NCI-H2081 treated with DMSO at 0.1 percent for 48 hours (cell line): ENCODE data around the gene MSANTD3.

ENCODE experiments used
- DNase-seq: peaks from one replicate; lab custom pipeline; 2025; lab: John Stamatoyannopoulos, UW

Gene MSANTD3

GRCh38 chr9:100465761-100466160 lies 38.8 kb downstream of the MSANTD3 start:
- DNase-seq = no peak

- DNase-seq = no peak
Observed at GRCh38 chr9:100466171-100466828, 39.4 kb downstream of the MSANTD3 start.

GRCh38 chr9:100466829-100467221 lies 39.9 kb downstream of the MSANTD3 start:
- no peak for DNase-seq

GRCh38 chr9:100468041-100468440 lies 41.1 kb downstream of the MSANTD3 start:
- no peak for DNase-seq

GRCh38 chr9:100472268-100472667 lies 45.3 kb downstream of the MSANTD3 start:
- DNase-seq = no peak

GRCh38 chr9:100472788-100473275 lies 45.9 kb downstream of the MSANTD3 start, which contains the start of gene TMEFF1:
Gene TMEFF1, plus strand, starts transcription at chr9:100473149. Its CDS starts 396 bp downstream, at chr9:100473545.
- no peak for DNase-seq

GRCh38 chr9:100473276-100474081 lies 46.5 kb downstream of the MSANTD3 start:
- DNase-seq = no peak

- DNase-seq = no peak
Observed at GRCh38 chr9:100474082-100474923, 47.4 kb downstream of the MSANTD3 start.

- no peak for DNase-seq
Observed at GRCh38 chr9:100474924-100475276, 48.0 kb downstream of the MSANTD3 start.

GRCh38 chr9:100477241-100477640 lies 50.3 kb downstream of the MSANTD3 start:
- DNase-seq = no peak

GRCh38 chr9:100478192-100478591 lies 51.2 kb downstream of the MSANTD3 start:
- no peak for DNase-seq

GRCh38 chr9:100479820-100480219 lies 52.9 kb downstream of the MSANTD3 start:
- DNase-seq = no peak

GRCh38 chr9:100485196-100485595 lies 58.3 kb downstream of the MSANTD3 start:
- DNase-seq = no peak

- no peak for DNase-seq
Observed at GRCh38 chr9:100486479-100487176, 59.7 kb downstream of the MSANTD3 start.

GRCh38 chr9:100488177-100488576 lies 61.2 kb downstream of the MSANTD3 start:
- DNase-seq = no peak

GRCh38 chr9:100489836-100490235 lies 62.9 kb downstream of the MSANTD3 start:
- DNase-seq = no peak

- DNase-seq = no peak
Observed at GRCh38 chr9:100492952-100493351, 66.0 kb downstream of the MSANTD3 start.

- DNase-seq = no peak
Observed at GRCh38 chr9:100498592-100498991, 71.6 kb downstream of the MSANTD3 start.

GRCh38 chr9:100499460-100499859 lies 72.5 kb downstream of the MSANTD3 start:
- no peak for DNase-seq

- DNase-seq = no peak
Observed at GRCh38 chr9:100499866-100500265, 72.9 kb downstream of the MSANTD3 start.
